Thoracic aorta (tissue), 2 donors: ENCODE measurements around the gene ZBTB7C. TPM values are rescaled to one million over a fixed set of nuclear protein-coding genes. Genes with fewer than 3 reads are reported as not detected.

Experiments used
- ATAC-seq: fragments of 150-250 bp; one replicate; pipeline ENCODE4 v1.8.0; 2017; ENCODE audit warnings: low read depth; ENCODE audit not compliant: insufficient number of reproducible peaks, low FRiP score
- DNase-seq: peaks from one replicate; pipeline ENCODE4 v3.0.0-alpha.2; 2020; ENCODE audit warnings: low spot score
- H3K27ac ChIP-seq, 2 donors: fragments of 200-600 bp; sonication (generic); 1 replicate in 1 of 2; 2 replicates in 1 of 2; pipeline ENCODE4 v1.5.1; 2016; ENCODE audit warnings: mild to moderate bottlenecking in 2 of 2, moderate library complexity in 2 of 2
- H3K27me3 ChIP-seq: fragments of 200-600 bp; sonication (generic); replicated peaks from 2 replicates; pipeline ENCODE4 v1.6.0; 2016; ENCODE audit warnings: mild to moderate bottlenecking; ENCODE audit not compliant: insufficient read depth
- H3K36me3 ChIP-seq: fragments of 200-600 bp; sonication (generic); one replicate; pipeline ENCODE4 v1.5.1; 2016
- H3K4me1 ChIP-seq, 2 donors: fragments of 200-600 bp; sonication (generic); 1 replicate in 1 of 2; 2 replicates in 1 of 2; pipeline versions ENCODE4 v1.5.1 to v1.6.0; 2016; ENCODE audit warnings: low read depth in 2 of 2, mild to moderate bottlenecking in 1 of 2; ENCODE audit not compliant: control insufficient read depth in 1 of 2
- H3K4me3 ChIP-seq: fragments of 200-600 bp; sonication (generic); 2 replicates; pipeline ENCODE4 v1.5.1; 2016; ENCODE audit warnings: mild to moderate bottlenecking
- H3K9me3 ChIP-seq: fragments of 200-600 bp; sonication (generic); 2 replicates; pipeline ENCODE4 v1.5.1; 2016
- CTCF ChIP-seq: fragments of 200-600 bp; sonication (generic); IDR thresholded peaks from one replicate; pipeline ENCODE4 v1.5.1; 2019; ENCODE audit warnings: antibody characterized with exemption
- total RNA-seq, 2 donors: library from RNA; depleted of rRNA; stranded (reverse); fragments of >200 nt; gene quantifications; one replicate each; pipeline versions ENCODE4 v1.1.0 to v1.2.3, GENCODE V29; 2016

Gene ZBTB7C
- total RNA-seq, 2 donors from 2014 or later: 9.6 to 10.9 TPM

GRCh38 chr18:48052842-48053241 is 356.3 kb downstream of the ZBTB7C start:
- no peak overlapping the region for H3K27ac ChIP-seq
- ATAC-seq (no peak), DNase-seq (no peak)
- no peaks in the 10 kb centered on the region for H3K27me3 ChIP-seq
- TF ChIP-seq CTCF: no peak
- H3K4me1 ChIP-seq: no peaks in the 10 kb centered on the region
- H3K4me3 ChIP-seq: no peak overlapping the region
- H3K36me3 ChIP-seq: no peaks in the 10 kb centered on the region
- H3K9me3 ChIP-seq: no peaks in the 10 kb centered on the region

GRCh38 chr18:48051945-48052840 is 357.0 kb downstream of the ZBTB7C start:
- Histone ChIP-seq H3K4me3 (no peak overlapping the region), H3K27me3 (no peaks in the 10 kb centered on the region), H3K9me3 (no peaks in the 10 kb centered on the region), H3K4me1 (peaks cover 0 to under 1% of the 10 kb centered on the region in 2 donors), H3K36me3 (no peaks in the 10 kb centered on the region), H3K27ac (no peak overlapping the region)
- TF ChIP-seq CTCF: no peak
- DNase-seq (no peak), ATAC-seq (no peak)

GRCh38 chr18:48050176-48050575 is 359.0 kb downstream of the ZBTB7C start:
- no peak overlapping the region for H3K4me3 ChIP-seq
- no peaks in the 10 kb centered on the region for H3K36me3 ChIP-seq
- DNase-seq: no peak
- TF ChIP-seq CTCF: no peak
- no peaks in the 10 kb centered on the region for H3K9me3 ChIP-seq
- no peak overlapping the region for H3K27ac ChIP-seq
- peaks cover 0 to 8% of the 10 kb centered on the region in 2 donors for H3K4me1 ChIP-seq
- no peak for ATAC-seq
- no peaks in the 10 kb centered on the region for H3K27me3 ChIP-seq

- Histone ChIP-seq H3K27me3 (no peaks in the 10 kb centered on the region), H3K4me1 (peaks cover 0 to 8% of the 10 kb centered on the region in 2 donors), H3K36me3 (no peaks in the 10 kb centered on the region), H3K9me3 (no peaks in the 10 kb centered on the region), H3K4me3 (no peak overlapping the region), H3K27ac (no peak overlapping the region)
- DNase-seq (no peak), ATAC-seq (no peak)
- TF ChIP-seq CTCF: no peak
These were observed 359.4 kb downstream of the ZBTB7C start for GRCh38 chr18:48049757-48050156.

GRCh38 chr18:48048251-48048650 is 360.9 kb downstream of the ZBTB7C start:
- H3K9me3 ChIP-seq: no peaks in the 10 kb centered on the region
- no peaks in the 10 kb centered on the region for H3K36me3 ChIP-seq
- peaks cover 0 to 8% of the 10 kb centered on the region in 2 donors for H3K4me1 ChIP-seq
- ATAC-seq: no peak
- H3K27me3 ChIP-seq: no peaks in the 10 kb centered on the region
- TF ChIP-seq CTCF: no peak
- no peak overlapping the region for H3K27ac ChIP-seq
- no peak for DNase-seq
- H3K4me3 ChIP-seq: no peak overlapping the region
